CD14-positive monocyte (primary cell): ENCODE results near the gene SLC22A4. TPM values are rescaled to one million over a fixed set of nuclear protein-coding genes. Genes with fewer than 3 reads are reported as not detected.

Experiments
- DNase-seq, 3 donors: peaks; one replicate each; pipeline ENCODE4 v3.0.0-alpha.2; 2011 to 2022
- H2AFZ ChIP-seq: 2 replicates; pipeline ENCODE4 v1.6.0; 2012; ENCODE audit warnings: mild to moderate bottlenecking, low read depth, low read length, inconsistent platforms; ENCODE audit not compliant: insufficient read depth, poor library complexity, severe bottlenecking
- H3K27ac ChIP-seq, 2 donors: 1 replicate in 1 of 2; 2 replicates in 1 of 2; pipeline ENCODE4 v1.5.1; 2012 to 2013; ENCODE audit warnings: low read length in 2 of 2, control low read depth in 1 of 2, inconsistent platforms in 1 of 2, low read depth in 1 of 2, mild to moderate bottlenecking in 1 of 2
- H3K27me3 ChIP-seq, 2 donors: one replicate each; pipeline versions ENCODE4 v1.6.0 to v1.6.1; 2011 to 2013; ENCODE audit warnings: low read length in 2 of 2; ENCODE audit not compliant: control insufficient read depth in 2 of 2, insufficient read depth in 2 of 2
- H3K36me3 ChIP-seq, 2 donors: replicated peaks in 1 of 2; 1 replicate in 1 of 2; 2 replicates in 1 of 2; pipeline versions ENCODE4 v1.5.1 to v1.6.1; 2012 to 2013; ENCODE audit warnings: low read length in 2 of 2, control low read depth in 1 of 2, inconsistent platforms in 1 of 2, mild to moderate bottlenecking in 1 of 2; ENCODE audit not compliant: insufficient read depth in 2 of 2, control insufficient read depth in 1 of 2
- H3K4me1 ChIP-seq, 2 donors: 1 replicate in 1 of 2; 2 replicates in 1 of 2; pipeline versions ENCODE4 v1.5.1 to v1.6.1; 2012 to 2013; ENCODE audit warnings: low read length in 2 of 2, control low read depth in 1 of 2, inconsistent platforms in 1 of 2, mild to moderate bottlenecking in 1 of 2, moderate library complexity in 1 of 2; ENCODE audit not compliant: insufficient read depth in 2 of 2, control insufficient read depth in 1 of 2
- H3K4me2 ChIP-seq: replicated peaks from 2 replicates; pipeline ENCODE3; 2012; ENCODE audit warnings: low read length, moderate library complexity, mild to moderate bottlenecking; ENCODE audit not compliant: poor library complexity, severe bottlenecking; ENCODE audit errors: extremely low read depth
- H3K4me3 ChIP-seq, 3 experiments: fragments of 200-600 bp in 1 of 3; sonication (generic) in 1 of 3; replicated peaks in 1 of 3; 1 replicate in 2 of 3; 2 replicates in 1 of 3; pipeline ENCODE4 v1.5.1; 2011 to 2013; ENCODE audit warnings: low read length in 3 of 3, mild to moderate bottlenecking in 3 of 3, control low read depth in 2 of 3, low read depth in 2 of 3, inconsistent platforms in 1 of 3, moderate library complexity in 1 of 3
- H3K79me2 ChIP-seq: 2 replicates; pipeline ENCODE4 v1.6.0; 2012; ENCODE audit warnings: mild to moderate bottlenecking, control low read depth, inconsistent platforms, low read length, moderate library complexity; ENCODE audit not compliant: insufficient read depth
- H3K9ac ChIP-seq: 2 replicates; pipeline ENCODE4 v1.6.0; 2017; ENCODE audit warnings: low read length, mild to moderate bottlenecking; ENCODE audit not compliant: insufficient read depth, poor library complexity, severe bottlenecking
- H3K9me3 ChIP-seq, 2 donors: replicated peaks in 1 of 2; 1 replicate in 1 of 2; 2 replicates in 1 of 2; pipeline versions ENCODE4 v1.5.1 to v1.6.1; 2012 to 2013; ENCODE audit warnings: low read length in 2 of 2, control low read depth in 1 of 2; ENCODE audit not compliant: control insufficient read depth in 1 of 2, insufficient read depth in 1 of 2
- H4K20me1 ChIP-seq: 2 replicates; pipeline ENCODE4 v1.6.0; 2012; ENCODE audit warnings: mild to moderate bottlenecking, low read length, control low read depth, moderate library complexity; ENCODE audit not compliant: insufficient read depth
- H3K27ac Mint-ChIP-seq, 7 donors: one replicate each; pipeline ENCODE4 v1.8.0; 2020; ENCODE audit warnings: mild to moderate bottlenecking in 7 of 7, mixed read lengths in 7 of 7, moderate library complexity in 6 of 7, inconsistent platforms in 2 of 7
- H3K27me3 Mint-ChIP-seq, 3 donors: one replicate each; pipeline ENCODE4 v1.8.0; 2021 to 2022; ENCODE audit warnings: low read depth in 3 of 3, mild to moderate bottlenecking in 3 of 3, mixed read lengths in 3 of 3, moderate library complexity in 3 of 3, inconsistent platforms in 1 of 3
- H3K36me3 Mint-ChIP-seq, 2 donors: one replicate each; pipeline ENCODE4 v1.8.0; 2020; ENCODE audit warnings: mixed read lengths in 2 of 2, inconsistent platforms in 1 of 2, mild to moderate bottlenecking in 1 of 2
- H3K4me1 Mint-ChIP-seq: one replicate; pipeline ENCODE4 v1.8.0; 2020; ENCODE audit warnings: mild to moderate bottlenecking, mixed read lengths
- H3K4me3 Mint-ChIP-seq, 2 donors: one replicate each; pipeline ENCODE4 v1.8.0; 2020; ENCODE audit warnings: mild to moderate bottlenecking in 2 of 2, mixed read lengths in 2 of 2, moderate library complexity in 1 of 2
- H3K9me3 Mint-ChIP-seq, 7 donors: one replicate each; pipeline ENCODE4 v1.8.0; 2020 to 2022; ENCODE audit warnings: mixed read lengths in 7 of 7, mild to moderate bottlenecking in 6 of 7, moderate library complexity in 6 of 7, inconsistent platforms in 2 of 7
- WGBS: methylation state at CpG from one replicate; pipeline ENCODE4 v1.1.5; 2013; ENCODE audit warnings: missing lambda C conversion rate; ENCODE audit not compliant: insufficient coverage; 5-methylcytosine and 5-hydroxymethylcytosine counted together
- intact Hi-C, 2 donors: fragments of 100-400 bp; cut with micrococcal nuclease; formaldehyde crosslinking; loops; one replicate each; pipeline versions ENCODE4 v1.15.0 to v1.15.1; 2023
- polyA plus RNA-seq, 3 donors: library from polyadenylated mRNA; depleted of rRNA in 1 of 3; unstranded in 2 of 3; stranded (reverse) in 1 of 3; fragments of 300-500 nt in 2 of 3; fragments of >200 nt in 1 of 3; fragmentation: Illumina TruSeq in 2 of 3; gene quantifications; 1 replicate in 2 of 3; 2 replicates in 1 of 3; pipeline ENCODE4 v1.2.3, GENCODE V29; 2012 to 2021
- TF ChIP-seq, protein P1 (sequence below): fragments of 200-600 bp; IDR thresholded peaks from one replicate; pipeline ENCODE4 v1.8.0; 2022; ENCODE audit warnings: antibody characterized with exemption, mild to moderate bottlenecking

The SLC22A4 gene
- polyA plus RNA-seq, 3 donors = 7.2 to 13.0 (median 12.2) TPM

DNA sequence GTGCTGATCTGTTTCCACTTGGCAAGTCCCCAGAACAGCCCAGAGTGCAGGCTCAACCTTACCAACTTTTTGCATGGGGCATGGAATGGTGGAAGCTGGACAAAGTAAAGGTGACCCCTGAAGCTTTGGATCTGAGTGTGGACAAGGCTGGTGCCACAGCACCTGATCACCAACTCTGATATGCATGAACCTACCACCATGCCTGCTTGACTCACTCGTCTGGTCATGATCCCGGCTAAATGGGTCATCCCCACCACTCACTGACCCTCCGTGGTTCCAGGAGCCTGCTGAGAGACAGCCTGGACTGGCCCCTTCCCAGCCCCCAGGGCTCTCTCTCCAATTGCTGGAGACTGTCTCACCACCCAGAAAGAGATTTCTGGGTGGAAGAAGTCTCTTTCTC is 14.4 kb upstream of the SLC22A4 start:
- Histone ChIP-seq H3K36me3 (no peaks in the 10 kb centered on the region), H3K9me3 (no peaks in the 10 kb centered on the region), H3K4me3 (no peak overlapping the region), H3K79me2 (no peaks in the 10 kb centered on the region), H3K4me2 (no peak overlapping the region), H3K4me1 (peaks cover 16 to 30% of the 10 kb centered on the region in 2 donors), H3K27me3 (no peaks in the 10 kb centered on the region), H4K20me1 (peaks cover 20% of the 10 kb centered on the region), H2AFZ (no peak overlapping the region), H3K9ac (no peak overlapping the region), H3K27ac (peak overlapping the region; percentile 6 to 26)
- DNase-seq = no peak
- Mint-ChIP-seq H3K4me1 (peaks cover 31% of the 10 kb centered on the region), H3K9me3 (peaks cover 0 to 11% (median 4%) of the 10 kb centered on the region in 7 donors), H3K36me3 (peaks cover 0 to 2% of the 10 kb centered on the region in 2 donors), H3K27ac (peak overlapping the region in 5 of 7 donors; percentile 62 to 86 (median 80)), H3K27me3 (peaks cover 0 to 4% (median 2%) of the 10 kb centered on the region in 3 donors), H3K4me3 (no peak overlapping the region)
- no CpG with 5 or more reads among the region's 3 CpGs for WGBS
- TF ChIP-seq, protein P1, sequence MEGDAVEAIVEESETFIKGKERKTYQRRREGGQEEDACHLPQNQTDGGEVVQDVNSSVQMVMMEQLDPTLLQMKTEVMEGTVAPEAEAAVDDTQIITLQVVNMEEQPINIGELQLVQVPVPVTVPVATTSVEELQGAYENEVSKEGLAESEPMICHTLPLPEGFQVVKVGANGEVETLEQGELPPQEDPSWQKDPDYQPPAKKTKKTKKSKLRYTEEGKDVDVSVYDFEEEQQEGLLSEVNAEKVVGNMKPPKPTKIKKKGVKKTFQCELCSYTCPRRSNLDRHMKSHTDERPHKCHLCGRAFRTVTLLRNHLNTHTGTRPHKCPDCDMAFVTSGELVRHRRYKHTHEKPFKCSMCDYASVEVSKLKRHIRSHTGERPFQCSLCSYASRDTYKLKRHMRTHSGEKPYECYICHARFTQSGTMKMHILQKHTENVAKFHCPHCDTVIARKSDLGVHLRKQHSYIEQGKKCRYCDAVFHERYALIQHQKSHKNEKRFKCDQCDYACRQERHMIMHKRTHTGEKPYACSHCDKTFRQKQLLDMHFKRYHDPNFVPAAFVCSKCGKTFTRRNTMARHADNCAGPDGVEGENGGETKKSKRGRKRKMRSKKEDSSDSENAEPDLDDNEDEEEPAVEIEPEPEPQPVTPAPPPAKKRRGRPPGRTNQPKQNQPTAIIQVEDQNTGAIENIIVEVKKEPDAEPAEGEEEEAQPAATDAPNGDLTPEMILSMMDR = no peak
- intact Hi-C loops = loop anchor here in 1 of 2 donors (10.0 kb wide), 1 partner anchor 45 kb away; no protein-coding TSS in a partner anchor

DNA sequence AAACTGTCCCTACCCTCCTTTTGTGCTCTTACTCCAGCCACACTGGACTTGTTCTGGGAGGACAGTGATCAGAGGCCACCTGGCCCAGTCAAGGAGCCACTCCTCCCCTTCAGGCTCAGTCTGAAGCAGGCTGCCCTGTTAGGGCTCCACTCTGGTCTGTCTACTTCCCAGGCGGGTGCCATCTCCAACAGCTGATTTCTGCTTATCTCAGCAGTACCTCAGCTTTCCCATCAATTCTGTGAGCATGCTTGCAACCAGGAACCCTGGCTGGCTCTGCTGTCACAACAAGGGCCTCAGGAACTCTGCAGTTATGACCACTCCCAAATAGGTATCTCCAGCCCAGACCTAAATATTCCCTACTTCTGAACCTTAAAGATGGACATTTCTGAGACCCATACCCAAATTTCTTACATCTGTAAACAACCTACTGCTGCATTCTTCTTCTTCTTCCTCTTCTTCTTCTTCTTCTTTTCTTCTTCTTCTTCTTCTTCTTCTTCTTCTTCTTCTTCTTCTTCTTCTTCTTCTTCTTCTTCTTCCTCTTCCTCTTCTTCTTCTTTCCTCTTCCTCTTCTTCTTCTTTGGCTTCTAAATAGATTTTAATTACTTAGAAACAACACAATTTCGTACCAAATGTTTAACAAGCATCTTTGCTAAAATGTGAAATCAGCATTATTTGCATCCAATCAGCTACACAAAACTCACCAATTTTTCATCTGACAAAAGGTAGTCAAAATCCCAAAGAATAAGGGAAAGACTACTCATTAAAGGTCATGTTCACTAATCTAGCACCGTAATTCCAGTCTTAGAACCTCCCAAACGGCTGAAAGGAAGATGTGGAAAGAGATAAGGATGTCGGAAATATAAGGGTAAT is 13.6 kb upstream of the SLC22A4 start:
- Mint-ChIP-seq H3K27ac (peak overlapping the region; percentile 28 to 86 (median 65)), H3K4me3 (no peak overlapping the region), H3K36me3 (peaks cover 0 to 7% of the 10 kb centered on the region in 2 donors), H3K4me1 (peaks cover 31% of the 10 kb centered on the region), H3K27me3 (peaks cover 0 to 4% (median 2%) of the 10 kb centered on the region in 3 donors), H3K9me3 (peaks cover 0 to 11% (median 4%) of the 10 kb centered on the region in 7 donors)
- Histone ChIP-seq H3K36me3 (no peaks in the 10 kb centered on the region), H3K4me3 (no peak overlapping the region), H4K20me1 (peaks cover 28% of the 10 kb centered on the region), H3K79me2 (no peaks in the 10 kb centered on the region), H3K9ac (no peak overlapping the region), H3K27ac (peak overlapping the region; percentile 6 to 26), H3K4me1 (peaks cover 16 to 30% of the 10 kb centered on the region in 2 donors), H3K27me3 (no peaks in the 10 kb centered on the region), H3K9me3 (no peaks in the 10 kb centered on the region), H2AFZ (no peak overlapping the region), H3K4me2 (no peak overlapping the region)
- intact Hi-C loops = no loop called here
- TF ChIP-seq, protein P1 = no peak
- WGBS = 93% methylated on average over 1 of the region's 5 CpGs
- DNase-seq = no peak
